NCI-H526 treated with DMSO at 0.1 percent for 48 hours (cell line): ENCODE measurements around the gene RDH13.
"Not testable (repeated sequence)": the region's sequence is repeated elsewhere in the genome, so short reads cannot be mapped to it uniquely, and the experiment has no call there.

Experiments
- DNase-seq: peaks from one replicate; lab custom pipeline; 2025; lab: John Stamatoyannopoulos, UW

Gene RDH13

DNA sequence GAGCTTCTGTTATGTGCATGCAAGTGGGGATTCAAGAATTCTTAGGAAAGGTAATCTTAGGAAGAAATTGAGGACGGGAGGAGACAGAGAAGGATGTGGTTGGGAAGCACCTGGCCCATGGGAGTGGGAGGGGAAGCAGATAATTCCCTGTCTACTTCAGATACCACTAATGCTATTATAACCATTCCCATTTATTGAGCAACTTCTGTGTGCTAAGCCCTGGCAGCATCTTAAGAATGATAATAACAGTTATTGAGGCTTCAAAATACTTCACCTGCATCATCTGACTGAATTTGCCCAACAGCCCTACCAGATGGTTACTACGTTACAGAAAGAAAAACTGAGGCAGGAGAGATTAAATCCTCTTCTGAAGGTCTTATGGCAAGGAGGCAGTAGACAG lies 14.2 kb upstream of the RDH13 start:
- DNase-seq = no peak

DNA sequence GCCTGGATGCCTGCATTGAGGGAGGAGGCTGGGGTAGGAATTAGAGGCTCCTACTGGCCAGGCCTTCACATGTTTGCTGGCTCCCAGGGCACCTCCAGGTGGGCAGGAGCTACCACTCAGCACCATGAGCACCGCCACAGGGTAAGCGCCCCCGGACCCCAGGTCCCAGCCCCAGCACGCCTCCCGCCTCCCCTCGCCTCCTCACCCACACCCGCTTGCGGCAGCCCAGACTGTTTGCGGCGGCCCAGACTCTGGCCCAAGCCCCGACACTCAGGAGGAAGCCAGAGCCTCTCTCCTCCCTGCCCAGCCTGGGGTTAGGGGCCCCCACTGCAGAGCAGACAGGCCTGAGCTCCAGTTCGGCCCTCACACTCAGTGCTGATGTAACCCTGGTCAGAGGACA lies 13.4 kb upstream of the RDH13 start:
- DNase-seq = no peak

DNA sequence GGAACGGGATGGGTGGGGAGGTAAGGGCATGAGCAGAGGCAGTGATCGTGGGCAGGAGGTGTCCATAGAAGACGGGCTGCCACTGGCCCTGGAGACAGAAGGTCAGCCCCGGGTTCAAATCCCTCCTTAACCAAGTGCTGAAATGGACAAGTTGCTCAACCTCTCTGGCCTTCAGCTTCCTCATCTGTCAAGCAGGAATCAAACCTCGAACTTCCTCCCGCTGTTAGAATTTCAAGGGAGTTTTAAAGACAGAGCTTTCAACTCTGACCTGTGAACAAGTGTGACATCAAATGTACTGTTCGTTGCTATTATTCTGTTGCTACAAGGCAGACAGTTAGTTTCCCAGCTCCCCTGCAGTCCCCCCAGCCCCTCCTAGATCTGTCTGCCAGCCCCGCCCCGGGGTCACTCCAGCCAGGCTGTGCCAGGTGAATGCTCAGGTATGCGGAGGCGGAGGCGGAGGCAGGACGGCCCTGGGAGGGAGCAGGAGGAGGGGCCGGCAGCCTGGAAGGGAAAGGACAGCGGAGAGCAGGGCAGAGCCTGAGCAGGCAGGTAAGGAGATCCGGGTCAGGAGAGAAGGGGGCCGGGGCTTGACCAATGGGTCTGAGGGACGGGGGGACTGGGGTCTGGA lies 12.5 kb upstream of the RDH13 start, which contains the start of gene EPS8L1:
TSS of gene EPS8L1 (plus strand) at position 499 of the 628 bp plus-strand sequence. CDS start 576 bp downstream, outside the sequence.
- no peak for DNase-seq

DNA sequence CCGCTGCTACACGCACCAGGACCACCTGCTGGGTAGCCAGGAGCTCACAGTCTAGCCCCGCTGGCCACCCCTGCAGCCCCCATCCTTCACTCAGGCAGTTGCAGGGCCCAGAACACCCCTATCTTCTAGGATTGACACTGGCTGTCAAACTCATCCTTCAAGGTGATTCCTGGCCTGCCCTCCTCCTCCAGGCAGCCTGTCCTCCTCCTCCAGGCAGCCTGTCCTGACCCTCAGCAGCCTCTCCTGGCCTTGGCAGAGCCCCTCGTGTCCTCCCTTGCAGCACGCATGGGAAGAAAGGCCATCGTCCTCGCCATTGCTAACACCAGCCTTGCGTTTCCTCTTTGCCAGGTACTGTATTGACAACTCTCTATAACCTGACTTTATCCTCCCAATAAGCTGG lies 9.0 kb upstream of the RDH13 start:
- no peak for DNase-seq

DNA sequence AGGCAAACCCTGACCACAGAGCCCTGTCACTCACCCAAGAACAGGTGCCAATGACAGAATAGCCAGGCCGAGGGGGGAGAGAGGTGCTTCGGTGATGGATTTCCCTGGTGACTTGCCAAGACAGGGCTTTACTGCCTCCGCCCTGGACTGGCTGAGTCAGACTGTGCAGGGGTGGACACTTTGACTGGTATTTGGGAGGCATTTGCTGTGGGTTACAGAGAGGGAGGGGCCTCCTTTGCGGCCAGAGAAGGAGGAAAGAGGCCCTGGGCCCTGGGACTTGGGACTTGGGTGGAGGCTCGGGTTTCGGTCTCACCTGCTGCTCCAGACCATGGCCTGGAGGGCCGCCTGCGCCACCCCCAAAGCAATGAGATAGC lies 8.2 kb upstream of the RDH13 start:
- DNase-seq = no peak

DNA sequence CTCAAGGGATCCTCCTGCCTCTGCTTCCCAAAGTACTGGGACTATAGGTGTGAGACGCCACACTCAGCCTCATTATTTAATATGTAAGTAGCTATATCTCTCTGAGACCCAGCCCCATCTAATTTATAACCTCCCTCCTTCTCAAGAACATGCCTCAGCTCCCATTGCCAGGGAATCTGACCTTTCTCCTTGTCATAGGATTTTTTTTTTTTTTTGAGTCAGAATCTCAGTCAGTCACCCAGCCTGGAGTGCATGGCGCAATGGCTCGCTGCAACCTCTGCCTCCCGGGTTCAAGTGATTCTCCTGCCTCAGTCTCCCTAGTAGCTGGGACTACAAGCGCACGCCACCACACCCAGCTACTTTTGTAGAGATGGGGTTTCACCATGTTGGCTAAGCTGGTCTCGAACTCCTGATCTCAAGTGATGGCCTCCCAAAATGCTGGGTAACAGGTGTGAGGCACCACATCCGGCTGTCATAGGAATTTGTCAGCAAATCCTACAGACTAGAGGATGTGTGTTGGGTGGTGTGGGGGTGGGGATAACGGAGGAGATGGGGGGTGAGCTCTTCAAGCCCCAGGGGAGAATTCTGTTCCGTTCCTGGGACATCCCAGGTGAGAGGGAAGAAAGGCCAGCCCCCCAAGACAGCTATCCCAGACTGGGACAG lies 7.6 kb upstream of the RDH13 start:
- DNase-seq = no peak

DNA sequence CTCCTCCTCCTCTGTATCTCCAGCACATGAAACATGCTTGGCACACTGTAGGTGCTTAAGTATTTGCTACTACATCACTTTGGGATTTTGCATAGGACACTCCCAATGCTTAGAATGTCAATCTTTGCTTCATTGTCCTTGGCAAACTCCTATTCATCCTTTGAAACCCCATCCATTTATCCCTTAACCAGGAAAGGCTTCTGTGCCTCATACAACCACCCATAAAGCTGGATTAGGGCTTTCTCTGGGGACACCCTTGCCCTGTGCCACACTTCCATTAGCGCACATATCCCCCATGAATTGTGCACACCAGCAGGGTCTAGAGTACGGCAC lies 6.9 kb upstream of the RDH13 start:
- no peak for DNase-seq

DNA sequence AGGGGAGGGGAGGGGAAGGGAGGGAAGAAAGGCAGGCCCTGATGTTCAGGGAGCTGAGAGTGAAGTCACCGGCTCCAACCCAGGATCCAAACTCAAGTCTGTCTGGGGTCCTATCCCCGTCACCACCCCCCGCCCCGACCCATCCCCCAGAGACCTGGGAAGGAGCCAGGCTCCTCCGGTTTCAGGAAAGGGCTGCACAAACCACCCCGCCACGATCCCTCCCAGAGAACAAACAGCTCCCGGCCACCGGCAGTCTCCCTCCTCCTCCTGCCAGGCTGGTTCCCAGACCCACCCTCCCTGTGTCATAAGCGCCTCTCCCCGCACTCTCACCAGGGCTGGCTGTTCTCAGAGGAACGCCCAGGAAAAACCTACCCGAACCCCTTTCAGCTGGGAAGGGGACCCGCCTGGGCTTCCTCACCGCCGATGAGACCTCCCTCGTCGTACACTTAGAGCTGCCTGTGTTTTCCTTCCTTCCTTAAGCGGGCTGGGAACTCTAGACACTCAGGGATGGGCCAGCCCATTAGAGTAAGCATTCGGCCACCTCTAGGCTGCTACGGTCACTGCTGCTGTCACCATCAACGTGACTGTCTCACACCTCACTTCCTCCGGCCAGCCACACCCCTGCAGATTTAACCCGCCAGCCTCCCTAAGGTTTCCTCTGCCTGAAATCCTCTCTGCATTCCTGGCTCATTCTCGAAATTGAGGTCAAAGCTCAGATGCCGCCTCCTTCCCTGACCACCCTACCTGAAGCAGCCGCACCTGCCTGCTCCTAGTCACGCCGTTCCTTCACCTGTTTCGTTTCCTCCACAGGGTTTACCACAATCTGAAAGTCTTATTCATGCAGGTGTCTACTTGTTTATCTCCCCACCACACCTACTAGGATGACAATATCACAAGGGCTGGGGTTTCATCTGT lies 6.3 kb upstream of the RDH13 start:
- DNase-seq = peak; percentile 52

DNA sequence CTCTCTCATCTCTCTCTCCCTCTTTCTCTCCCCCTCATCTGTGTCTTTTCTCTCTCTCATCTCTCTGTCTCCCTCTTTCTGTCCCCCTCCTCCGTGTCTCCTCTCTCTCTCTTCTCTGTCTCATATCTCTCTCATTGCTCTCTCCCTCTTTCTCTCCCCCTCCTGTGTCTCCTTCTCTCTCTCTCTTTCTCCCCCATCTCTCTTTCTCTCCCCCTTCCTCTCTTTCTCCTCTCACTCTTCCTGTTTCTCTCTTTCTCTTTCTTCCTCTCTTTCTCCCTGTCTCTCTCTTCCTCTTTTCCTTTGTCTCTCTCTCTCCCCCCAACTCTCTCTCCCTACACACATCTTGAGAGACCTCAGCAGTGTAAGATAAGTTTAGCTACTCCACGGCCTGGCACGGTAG lies 4.9 kb upstream of the RDH13 start:
- DNase-seq = no peak

DNA sequence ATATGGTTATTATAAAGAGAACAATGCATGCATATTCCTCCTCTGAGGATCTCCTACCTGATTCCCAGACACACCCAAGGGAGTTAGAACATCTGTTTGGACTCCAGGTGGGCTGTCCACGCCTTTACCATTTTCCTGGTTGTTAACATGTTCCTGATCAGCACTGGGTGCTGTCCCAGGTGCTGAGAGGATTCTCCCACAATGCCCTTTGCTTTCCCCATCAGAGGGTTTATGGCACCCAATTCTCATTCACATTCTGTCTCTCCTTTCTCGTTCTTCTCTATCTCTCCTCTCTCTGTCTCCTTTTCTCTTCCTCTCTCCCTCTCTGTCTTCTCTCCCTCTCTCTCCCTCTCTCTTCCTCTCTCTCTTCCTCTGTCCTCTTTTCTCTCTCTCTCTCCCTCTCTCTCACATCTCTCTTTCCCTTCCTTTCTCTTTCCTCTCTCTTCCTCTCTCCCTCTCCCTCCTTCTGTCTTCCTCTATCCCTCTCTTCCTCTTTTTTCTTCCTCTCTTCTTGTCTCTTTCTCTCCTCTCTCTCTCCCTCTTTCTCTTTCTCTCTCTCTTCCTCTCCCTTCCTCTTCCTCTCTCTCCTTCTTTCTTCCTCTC lies 3.3 kb upstream of the RDH13 start:
- DNase-seq = no peak

DNA sequence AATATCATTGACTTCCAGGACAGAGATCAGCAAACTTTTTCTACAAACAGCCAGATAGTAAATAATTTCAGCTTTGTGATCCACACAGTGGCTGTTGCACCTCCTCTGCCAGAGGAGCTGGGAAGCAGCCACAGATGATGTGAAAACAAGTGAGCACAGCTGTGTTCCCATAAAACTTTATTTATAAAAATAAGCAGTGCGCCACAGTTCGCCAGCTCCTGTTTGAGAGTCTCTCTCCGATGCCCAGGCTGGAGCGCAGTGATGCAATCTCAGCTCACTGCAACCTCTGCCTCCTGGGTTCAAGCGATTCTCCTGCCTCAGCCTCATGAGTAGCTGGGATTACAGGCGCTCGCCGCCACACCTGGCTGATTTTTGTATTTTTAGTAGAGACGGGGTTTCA lies 2.6 kb upstream of the RDH13 start:
- not testable (repeated sequence) for DNase-seq

DNA sequence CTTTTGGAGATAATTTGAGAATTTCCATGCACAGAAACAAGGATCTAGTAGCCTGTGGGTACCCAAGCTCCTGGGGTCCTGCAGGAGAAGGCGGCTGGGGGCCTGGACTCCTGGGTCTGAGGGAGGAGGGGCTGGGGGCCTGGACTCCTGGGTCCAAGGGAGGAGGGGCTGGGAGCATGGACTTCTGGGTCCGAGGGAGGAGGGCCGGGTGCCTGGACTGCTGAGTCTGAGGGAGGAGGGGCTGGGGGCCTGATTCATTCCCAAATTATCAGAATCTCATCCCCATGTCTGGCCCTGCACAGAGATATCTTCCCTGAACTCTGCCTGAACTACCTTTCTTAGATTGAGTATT lies 520 bp upstream of the RDH13 start:
- no peak for DNase-seq

DNA sequence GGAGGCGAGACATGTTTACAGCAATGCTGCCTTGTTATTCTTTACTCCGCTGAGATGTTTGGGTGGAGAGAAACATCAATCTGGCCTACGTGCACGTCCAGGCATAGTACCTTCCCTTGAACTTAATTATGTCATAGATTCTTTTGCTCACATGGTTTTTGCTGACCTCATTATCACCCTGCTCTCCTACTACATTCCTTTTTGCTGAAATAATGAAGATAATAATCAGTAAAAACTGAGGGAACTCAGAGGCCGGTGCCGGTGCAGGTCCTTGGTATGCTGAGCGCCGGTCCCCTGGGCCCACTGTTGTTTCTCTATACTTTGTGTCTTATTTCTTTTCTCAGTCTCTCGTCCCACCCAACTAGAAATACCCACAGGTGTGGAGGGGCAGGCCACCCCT lies 2.7 kb downstream of the RDH13 start:
- DNase-seq = not testable (repeated sequence)

DNA sequence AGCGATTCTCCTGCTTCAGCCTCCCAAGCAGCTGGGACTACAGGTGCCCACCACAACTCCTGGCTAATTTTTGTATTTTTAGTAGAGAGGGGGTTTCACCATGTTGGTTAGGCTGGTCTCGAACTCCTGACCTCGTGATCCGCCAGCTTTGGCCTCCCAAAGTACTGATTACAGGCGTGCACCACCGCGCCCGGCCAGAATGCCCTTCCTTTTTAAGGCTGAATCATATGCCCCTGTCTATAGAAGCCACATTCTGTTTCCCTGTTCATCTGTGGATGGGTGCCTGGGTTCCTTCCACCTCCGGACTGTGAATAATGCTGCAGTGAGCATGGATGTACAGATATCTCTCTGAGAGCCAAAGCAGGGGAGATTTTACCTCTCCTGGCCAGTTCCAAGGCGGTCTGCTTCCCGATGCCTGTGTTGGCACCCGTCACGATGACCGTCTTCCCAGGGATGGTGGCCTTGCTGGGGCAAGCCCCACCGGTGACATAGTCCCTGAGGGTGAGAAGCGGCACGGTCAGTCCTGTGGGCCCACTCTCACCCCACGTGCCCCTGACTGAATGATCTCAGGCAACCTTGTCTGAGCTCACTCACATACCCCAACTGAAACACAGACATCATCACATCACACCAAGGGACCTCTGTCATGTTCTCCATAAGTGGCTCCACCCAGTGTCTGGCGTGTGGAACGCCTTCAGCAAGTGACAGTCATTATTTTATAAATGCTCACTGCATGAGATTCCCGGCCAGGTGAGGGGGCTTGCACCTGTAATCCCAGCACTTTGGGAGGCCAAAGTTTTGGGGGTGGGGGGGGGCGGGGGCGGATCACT lies 4.0 kb downstream of the RDH13 start:
- no peak for DNase-seq

DNA sequence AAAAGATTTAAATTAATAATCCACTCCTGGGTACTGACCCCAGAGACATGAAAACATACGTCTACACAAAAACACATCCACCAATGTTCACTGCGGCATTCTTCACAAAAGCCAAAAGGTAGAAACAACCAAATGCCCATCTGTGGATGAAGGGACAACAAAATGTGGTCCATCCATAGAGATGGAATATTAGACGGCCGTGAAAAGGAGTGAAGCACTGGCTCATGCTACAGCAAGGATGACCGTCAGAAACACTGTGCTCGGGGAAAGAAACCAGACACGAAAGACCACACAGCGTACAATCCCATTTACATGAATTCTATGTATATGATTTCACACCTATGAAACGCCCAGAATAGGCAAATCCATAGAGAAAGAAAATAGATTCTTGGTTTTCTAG lies 6.1 kb downstream of the RDH13 start:
- no peak for DNase-seq

DNA sequence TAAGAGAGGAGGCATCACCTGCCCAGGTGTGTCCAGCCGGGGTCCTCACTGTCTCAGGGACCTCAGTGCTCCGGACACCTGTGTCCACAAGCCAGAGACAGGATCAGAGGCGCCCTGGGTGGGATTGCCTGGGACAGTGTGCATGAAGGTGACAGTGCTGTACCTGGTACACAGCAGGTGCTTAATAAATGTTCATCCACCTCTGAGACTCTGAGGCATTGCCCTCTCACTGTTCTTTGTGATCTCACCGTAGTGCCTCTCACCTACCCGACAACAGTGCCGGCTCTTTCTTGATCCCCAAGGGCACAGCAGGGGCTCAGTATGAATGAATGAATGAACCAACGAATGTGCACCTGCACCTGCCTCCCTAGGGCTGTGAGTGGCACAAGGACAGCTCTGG lies 9.2 kb downstream of the RDH13 start:
- DNase-seq = no peak

DNA sequence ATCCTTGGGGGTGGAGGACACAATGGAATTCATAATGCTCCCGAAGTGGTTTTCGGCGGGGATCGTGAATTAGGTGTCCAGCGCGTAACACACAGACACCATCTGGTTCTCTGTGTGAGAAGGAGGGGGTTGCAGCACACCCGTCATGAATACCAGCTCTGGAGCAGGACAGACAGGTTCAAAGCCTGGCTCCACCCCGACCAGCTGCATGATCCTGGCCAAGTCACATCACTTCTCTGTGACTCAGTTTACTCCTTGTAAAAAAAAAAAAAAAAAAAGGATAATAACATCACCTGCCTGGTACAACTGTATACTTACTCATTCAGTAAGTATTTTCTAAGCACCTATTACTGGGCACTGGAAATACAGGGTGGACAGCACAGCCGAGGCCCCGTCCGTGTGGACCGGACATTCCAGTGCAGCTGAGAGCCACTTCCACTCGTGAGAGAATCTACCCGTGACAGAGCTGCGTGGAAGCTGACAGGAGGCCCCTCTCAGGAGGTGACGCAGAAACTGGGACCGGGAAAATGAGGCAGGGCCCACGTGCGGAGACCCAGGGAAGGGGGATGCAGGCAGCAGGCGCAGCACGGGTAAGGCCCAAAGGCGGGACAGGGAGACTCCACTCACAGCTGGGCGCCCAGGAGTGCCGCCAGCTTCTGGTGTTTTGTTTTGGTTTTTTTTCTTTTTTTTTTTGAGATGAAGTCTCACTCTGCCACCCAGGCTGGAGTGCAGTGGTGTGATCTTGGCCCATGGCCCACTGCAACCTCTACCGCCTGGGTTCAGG lies 12.0 kb downstream of the RDH13 start:
- DNase-seq = no peak

DNA sequence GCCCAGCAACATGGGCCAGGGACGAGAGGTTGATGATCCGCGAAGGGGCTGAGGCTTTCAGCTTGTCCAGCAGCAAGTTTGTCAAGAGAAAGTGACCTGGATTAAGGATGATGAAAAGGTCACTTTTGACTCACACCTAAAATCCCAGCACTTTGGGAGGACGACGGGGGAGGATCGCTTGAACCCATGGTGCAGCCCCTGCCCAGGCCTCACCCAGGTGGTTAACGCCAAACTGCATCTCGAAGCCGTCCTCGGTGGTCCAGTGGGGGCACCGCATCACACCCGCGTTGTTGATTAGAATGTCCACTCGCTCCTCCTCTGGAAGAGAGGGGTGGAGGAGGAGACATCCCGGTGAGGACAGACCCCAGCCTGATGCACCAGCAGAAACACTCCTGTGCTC lies 14.5 kb downstream of the RDH13 start:
- DNase-seq = no peak

DNA sequence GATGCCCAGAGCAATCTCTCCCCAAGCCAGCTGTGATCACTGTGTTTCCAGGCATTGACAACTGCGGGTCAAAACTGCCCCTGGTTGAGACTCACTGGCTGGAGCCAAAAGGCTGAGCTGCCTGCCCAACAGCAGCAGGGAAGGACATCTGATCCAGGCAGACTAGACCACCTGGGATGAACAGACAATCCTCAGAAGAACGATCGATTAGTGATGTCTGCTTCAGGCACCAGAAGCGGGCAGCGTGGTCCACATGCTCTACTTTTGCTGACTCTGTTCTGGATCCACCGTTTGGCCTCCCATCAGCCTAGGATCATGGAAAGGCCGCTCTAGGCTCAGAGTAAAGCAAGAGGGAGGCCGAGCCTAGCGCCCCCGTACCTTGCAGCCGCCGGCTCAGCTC lies 15.0 kb downstream of the RDH13 start:
- DNase-seq = no peak

DNA sequence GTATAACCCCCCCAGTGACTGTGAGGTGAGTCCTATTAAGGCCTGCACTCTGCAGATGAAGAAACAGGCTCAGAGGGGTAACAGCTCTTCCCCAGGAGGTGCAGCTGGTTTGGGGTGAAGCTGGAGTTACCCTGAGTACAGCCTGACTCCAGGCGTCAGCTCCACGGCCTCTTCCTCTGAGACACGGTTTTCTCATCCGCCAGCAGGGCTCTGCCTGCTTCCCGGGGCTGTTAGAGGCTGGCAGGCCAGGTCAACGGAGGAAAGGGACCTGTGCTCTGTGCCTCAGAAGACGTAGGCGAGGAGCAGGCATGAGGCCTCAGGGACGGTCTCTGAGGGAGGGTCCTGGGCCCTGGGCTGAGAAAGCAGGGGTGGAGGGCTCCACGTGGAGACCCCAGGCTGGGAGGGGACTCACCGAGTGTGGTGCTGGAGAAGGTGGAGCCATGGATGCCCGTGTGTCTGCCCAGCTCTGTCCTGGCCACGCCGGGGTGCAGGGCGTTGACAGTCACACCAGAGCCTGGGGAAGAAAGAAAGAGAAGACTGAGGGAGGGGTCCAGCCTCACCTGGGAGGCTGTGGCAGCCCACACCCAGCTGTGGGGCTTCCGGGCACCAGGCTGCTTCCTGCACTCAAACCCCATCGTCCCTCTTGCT lies 15.8 kb downstream of the RDH13 start:
- DNase-seq = no peak
